IPS-18c (cell line): Measurements from ENCODE around the gene ANXA11.
"Not testable (repeated sequence)": the region's sequence is repeated elsewhere in the genome, so short reads cannot be mapped to it uniquely, and the experiment has no call there.

Source experiments
- H3K4me3 ChIP-seq: 2 replicates; pipeline ENCODE4 v1.7.0; 2013; ENCODE audit warnings: low read depth, mild to moderate bottlenecking, low read length, moderate library complexity; ENCODE audit not compliant: insufficient read depth
- H3K9me3 ChIP-seq: one replicate; pipeline ENCODE4 v1.6.1; 2013; ENCODE audit warnings: mild to moderate bottlenecking, low read length, moderate library complexity; ENCODE audit not compliant: control insufficient read depth, insufficient read depth

The ANXA11 gene

DNA sequence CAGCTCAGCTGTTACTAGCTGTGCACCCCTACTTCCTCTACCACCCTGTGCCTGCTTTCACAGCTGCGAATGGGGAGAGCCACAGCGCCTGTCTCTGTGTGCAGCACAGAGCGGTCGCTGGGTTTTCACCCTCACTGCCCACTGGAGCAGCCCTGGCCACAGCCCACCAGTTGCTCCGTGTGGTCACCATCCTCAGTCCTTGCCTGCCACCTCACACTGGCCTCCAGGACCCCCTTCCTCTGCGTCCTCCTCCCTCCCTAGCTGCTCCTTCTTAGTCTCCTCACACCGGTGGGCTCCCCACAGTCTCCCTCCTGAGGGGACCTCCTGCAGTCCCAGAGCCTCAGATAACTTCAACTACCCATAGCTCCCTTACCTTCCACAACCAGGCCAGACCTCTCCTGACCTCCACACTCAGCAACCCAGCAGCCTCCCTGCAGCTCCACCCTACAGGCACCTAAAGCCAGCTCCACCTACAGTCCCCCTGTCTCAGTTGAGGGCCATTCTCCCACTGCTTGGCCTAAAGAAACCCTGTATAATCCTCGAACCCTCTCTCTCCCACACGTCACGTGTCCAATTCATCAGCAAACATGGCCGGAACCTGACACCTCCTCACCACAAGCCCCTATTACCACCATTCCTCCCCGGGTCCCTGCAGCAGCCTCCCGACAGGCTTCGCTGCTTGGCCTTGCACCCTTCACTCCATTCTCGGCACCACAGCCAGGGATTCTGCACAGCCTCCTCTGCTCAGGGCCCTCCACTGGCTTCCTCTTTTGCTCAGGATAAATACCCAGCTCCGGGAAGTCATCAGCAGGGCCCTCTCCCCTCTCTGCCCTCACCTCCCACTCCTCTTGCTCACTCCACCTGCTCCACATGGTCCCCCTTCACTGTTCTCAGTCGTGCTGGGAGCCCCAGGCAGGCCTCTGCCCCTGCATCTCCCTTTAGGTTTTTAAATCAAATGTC is 44.7 kb downstream of the ANXA11 start:
- Histone ChIP-seq H3K4me3 (no peak overlapping the region), H3K9me3 (no peaks in the 10 kb centered on the region)

- H3K9me3 ChIP-seq: no peaks in the 10 kb centered on the region
- H3K4me3 ChIP-seq: no peak overlapping the region
Observed at GRCh38 chr10:80159166-80159873, 46.0 kb downstream of the ANXA11 start.

DNA sequence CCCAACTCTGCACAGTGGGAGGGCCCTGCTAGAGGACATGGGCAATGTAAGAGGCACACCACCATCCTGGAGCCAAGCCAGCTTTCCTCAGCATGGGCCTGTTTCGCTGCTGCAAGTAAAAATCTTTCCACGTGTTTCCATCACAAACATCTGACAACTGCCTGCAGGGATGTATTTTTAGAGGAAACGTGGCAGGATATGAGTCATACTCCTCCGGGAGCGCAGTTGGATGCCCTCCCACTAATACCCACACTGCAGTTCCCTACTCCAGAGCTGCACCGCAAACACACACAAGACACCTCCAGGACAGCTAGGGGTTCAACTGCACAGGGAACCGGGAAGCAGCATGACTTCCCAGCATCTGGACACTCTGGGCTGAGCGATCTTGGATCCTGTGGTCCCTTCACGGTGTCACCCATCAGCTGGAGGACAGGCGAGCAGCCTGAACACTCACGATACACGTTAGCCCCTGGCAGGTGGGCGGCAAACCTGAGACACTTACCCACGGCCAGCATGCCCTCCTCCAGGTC is 46.7 kb downstream of the ANXA11 start:
- Histone ChIP-seq H3K9me3 (no peaks in the 10 kb centered on the region), H3K4me3 (no peak overlapping the region)

DNA sequence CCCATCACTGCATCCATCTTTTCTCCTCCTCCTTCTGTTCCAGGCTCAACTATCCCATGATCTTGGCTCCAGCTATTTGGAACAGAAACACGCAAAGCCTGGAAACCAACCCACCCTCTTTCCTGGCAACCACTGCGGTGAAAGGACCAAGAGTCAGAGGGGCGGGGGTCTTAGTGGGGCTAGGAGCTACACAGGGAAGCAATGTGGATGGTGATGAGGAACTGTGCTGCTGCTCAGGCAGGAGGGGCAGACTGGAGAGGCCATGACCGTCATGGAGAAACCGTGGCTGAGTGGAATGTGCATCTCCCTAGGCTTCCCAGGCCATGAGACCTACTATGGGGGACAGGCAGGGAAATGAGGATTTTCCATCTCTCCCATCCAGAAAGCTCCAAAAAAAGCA is 47.2 kb downstream of the ANXA11 start:
- Histone ChIP-seq H3K9me3 (no peaks in the 10 kb centered on the region), H3K4me3 (no peak overlapping the region)

GRCh38 chr10:80157561-80157960 is 47.8 kb downstream of the ANXA11 start:
- H3K4me3 ChIP-seq: no peak overlapping the region
- no peaks in the 10 kb centered on the region for H3K9me3 ChIP-seq

DNA sequence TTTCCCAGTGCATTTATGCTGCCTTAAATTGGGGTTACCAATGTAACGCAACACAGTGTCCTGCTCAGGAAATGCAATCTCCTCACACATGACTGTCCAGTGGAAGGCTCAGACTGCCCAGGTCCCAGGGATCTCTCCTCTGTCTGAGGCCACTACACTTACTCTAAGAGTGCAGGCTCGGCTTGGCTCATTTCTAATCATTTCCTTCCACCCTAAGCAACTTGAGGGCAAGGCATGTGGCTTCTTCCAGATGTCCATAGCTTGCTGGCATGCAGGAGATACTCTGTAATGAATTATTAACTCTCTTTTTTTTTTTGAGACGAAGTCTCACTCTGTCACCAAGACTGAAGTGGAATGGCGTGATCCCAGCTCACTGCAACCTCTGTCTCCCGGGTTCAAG is 49.1 kb downstream of the ANXA11 start:
- Histone ChIP-seq H3K4me3 (no peak overlapping the region), H3K9me3 (no peaks in the 10 kb centered on the region)

DNA sequence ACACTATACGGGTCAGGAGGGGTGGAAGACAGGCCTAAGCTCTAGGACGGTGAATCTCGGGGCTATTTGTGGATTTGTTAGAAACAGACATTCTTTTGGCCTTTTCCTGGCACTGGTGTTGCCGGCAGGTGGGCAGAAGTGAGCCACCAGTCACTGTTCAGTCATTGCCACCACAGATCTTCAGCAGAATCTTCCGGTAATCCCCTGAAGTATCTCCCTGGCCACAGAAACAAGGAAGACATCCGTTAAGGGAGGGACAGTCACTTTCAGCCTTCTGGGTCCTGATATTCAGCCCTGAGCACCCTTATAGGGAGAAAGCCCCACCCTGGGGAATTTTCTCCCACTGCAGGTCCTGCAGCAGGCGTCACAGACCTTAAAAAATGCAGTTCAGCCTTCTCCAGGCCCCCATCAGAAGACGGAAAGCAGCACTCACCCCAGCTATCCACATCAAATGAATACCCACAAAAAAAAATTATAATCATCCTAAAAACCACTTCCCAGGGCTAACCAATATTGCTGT is 49.6 kb downstream of the ANXA11 start:
- no peak overlapping the region for H3K4me3 ChIP-seq
- H3K9me3 ChIP-seq: no peaks in the 10 kb centered on the region

DNA sequence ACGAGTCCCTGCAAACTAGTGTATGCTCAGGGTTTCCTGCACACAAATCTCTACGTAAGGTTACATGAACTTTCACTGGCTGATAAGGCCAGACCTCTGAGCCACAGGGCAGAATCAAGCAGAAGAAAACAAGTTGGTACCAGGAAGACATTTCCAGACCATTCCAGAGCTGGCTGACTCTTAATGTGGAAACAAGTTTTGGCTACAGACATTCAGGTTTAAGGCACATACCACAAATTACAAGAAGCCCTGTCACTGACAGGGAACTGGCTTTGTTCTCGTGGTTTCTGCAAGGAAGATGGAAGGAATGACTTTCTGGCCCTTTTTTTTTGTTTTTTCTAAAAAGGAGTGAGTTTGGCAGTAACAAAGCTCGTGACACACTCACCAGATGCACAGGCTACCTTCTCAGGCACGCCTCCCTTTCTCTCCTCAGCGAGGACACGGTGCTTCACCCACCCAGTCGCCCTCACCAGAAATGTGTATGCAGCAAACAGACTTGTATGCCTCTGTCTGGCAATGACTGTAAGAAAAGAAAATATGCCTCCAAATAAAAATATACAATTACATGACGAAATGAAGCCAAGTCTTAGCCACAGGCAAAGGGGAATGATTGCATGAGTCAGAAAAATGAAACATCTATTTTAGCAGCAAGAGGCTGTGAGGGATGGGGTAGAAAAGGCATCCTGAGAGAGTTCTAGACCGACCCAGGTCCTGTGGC is 50.2 kb downstream of the ANXA11 start:
- H3K9me3 ChIP-seq: no peaks in the 10 kb centered on the region
- H3K4me3 ChIP-seq: no peak overlapping the region

GRCh38 chr10:80154626-80154977 is 50.7 kb downstream of the ANXA11 start:
- Histone ChIP-seq H3K4me3 (no peak overlapping the region), H3K9me3 (no peaks in the 10 kb centered on the region)

DNA sequence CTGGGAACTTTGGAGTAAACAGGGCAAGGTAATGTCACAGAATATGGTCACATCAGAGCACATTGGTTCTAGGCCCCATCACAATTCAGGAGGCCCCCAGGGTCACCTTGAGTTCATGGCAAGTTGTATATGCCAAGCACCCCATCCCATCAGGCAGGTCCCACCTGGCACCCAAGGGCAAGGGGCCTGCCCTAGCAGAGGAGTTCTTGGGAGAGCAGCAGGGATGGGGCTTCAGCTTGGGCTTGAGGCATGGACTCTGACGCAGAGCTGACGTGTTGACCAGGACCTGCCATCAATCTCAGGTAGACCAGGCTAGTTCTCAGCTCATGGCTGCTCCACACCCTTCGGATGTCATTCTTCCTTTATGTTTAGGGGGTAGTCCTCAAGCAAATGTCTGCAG is 51.9 kb downstream of the ANXA11 start:
- H3K4me3 ChIP-seq: no peak overlapping the region
- H3K9me3 ChIP-seq: no peaks in the 10 kb centered on the region

DNA sequence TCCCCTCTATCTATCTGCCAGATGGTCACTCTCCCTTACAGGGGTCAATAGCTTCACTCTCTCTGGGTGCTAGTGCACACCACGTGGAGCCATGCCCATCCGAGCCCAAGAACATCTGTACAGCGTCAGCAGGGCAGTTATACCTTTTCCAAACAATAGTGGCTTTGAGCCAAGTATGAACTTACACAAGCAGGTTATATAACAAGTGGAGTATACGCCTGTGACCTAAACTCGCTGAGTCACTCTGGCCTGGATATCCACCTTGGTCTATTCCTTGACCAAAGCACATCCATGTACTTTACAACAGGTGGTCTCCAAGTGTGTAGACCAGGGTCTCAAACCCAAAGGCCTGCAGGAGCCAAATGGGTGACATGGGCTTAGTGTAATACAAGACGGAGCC is 52.5 kb downstream of the ANXA11 start:
- H3K4me3 ChIP-seq: no peak overlapping the region

GRCh38 chr10:80150172-80150571 is 55.2 kb downstream of the ANXA11 start:
- Histone ChIP-seq H3K9me3 (no peaks in the 10 kb centered on the region), H3K4me3 (no peak overlapping the region)

More for the DNA sequence above, 52.5 kb downstream of the ANXA11 start:
- H3K9me3 ChIP-seq: no peaks in the 10 kb centered on the region

DNA sequence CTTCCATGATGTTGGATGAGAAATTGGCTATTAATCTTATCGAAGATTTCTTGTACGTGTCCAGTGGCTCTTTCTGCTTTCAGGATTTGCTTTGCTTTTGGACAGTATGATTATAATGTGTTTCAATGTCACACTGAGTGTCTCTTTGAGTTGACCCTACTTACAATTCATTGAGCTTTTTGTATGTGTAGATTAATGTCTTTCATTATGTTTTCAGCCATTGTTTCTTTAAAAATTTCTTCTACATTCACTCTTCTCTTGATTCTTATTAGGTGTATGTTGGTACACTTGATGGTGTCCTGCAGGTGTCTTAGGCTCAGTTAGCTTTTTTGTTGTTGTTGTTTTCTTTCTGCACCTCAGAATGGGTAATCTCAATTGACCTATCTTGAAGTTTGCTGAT is 56.2 kb downstream of the ANXA11 start:
- no peak overlapping the region for H3K4me3 ChIP-seq
- no peaks in the 10 kb centered on the region for H3K9me3 ChIP-seq

DNA sequence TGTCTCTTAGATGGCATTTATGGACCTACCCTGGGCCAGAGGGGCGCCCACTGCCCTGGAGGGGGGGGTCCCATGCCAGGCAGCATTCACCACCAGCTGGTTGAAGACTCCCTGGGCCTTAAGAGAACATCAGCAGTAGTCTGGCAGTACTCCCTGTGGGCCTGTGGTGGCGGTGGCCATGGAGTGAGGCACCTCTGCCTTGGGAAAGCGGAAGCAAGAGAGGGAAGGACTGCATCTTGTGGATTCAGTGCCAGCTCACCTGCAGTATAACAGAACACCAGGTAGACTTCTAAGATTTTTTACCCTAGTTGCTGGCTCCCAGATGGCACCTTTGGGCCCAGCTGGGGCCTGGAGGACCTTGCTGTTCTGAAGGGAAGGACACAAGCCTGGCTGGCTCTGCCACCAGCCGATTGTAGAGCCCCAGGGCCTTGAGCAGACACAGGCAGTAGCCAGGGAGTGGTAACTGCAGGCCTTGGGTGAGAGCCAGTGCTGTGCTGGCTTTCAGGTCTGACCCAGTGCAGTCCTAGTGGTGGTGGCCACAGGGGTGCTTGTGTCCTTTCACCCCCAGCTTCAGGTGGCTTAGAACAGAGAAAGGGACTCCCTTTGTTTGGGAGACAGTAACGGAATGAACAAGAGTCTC is 57.1 kb downstream of the ANXA11 start:
- H3K4me3 ChIP-seq: no peak overlapping the region
- peaks cover 2% of the 10 kb centered on the region for H3K9me3 ChIP-seq

DNA sequence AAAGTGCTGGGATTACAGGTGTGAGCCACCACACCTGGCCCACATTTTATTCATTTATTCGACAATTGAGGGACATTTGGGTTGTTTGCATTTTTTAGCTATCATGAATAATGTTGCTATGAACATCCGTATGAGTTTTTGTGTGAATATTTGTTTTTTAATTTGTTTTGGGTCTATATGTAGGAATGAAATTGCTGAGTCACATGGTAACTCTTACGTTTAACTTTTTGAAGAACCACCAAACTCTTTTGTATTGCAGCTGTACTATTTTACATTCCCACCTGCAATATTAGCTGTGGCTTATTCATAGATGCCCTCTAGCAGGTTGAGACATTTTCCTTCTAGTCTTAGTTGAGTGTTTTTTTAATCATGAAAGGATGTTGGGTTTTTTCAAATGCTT is 58.4 kb downstream of the ANXA11 start:
- H3K4me3 ChIP-seq: no peak overlapping the region
- peaks cover 2% of the 10 kb centered on the region for H3K9me3 ChIP-seq

DNA sequence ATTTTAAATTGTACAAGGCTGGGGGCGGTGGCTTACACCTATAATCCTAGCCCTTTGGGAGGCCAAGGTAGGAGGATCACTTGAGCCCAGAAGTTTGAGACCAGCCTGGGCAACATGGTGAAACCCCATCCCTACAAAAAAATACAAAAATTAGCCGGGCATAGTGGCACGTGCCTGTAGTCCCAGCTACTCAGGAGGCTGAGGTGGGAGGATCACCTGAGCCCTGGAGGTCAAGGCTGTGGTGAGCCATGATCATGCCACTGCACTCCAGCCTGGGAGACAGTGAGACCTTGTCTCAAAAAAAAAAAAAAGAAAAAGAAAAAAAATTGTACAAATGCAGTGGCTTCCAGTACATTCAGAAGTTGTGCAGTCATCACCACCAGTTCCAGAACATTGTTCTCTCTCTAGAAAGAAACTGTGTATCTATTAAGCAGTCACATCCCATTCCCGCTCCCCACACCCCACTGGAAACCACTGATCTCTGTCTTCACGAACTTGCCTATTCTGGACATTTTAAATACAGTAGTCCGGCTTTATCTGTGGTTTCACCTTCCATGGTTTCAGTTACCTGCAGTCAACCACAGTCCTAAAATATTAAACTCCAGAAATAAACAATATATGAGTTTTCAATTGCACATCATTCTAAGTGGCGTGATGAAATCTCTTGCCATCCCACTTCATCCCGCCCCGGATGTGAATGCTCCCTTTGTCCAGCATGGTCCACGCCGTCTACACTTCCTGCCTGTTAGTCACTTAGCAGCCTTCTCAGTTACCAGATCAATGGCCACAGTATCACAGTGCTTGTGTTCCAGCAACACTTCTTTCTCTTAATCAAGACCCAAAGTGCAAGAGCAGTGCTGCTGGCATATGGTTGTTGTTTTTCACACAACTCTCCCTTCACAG is 59.7 kb downstream of the ANXA11 start:
- not testable (repeated sequence) for H3K9me3 ChIP-seq, H3K4me3 ChIP-seq
